ENCODE measurements around the gene EIF3D.

The EIF3D gene

DNA sequence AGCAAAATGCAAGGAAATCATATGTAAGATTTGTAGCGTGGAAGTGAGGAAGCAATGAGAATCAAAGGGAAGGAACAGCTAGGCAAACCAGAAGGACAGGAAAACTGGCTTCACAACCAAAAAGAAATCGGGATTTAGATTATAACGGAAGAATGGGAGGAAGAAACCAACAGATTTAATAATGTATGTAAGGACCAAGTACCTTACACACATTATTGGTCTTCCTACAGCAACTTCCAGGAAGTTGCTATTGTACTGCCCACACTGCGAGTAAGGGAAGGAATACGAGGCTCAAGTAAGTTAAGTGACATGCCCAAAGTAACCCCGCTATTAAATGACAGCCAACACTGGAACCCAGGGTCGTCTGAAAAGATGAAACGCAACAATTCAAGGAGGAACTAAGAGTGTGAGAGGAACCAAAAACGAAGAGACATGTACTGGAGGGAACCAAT, 48.0 kb downstream of the EIF3D start:
- in situ Hi-C loops (cut with HindIII; ENCODE audit: low sequenced_read_pairs): no loop called here
- TF ChIP-seq, protein P1, sequence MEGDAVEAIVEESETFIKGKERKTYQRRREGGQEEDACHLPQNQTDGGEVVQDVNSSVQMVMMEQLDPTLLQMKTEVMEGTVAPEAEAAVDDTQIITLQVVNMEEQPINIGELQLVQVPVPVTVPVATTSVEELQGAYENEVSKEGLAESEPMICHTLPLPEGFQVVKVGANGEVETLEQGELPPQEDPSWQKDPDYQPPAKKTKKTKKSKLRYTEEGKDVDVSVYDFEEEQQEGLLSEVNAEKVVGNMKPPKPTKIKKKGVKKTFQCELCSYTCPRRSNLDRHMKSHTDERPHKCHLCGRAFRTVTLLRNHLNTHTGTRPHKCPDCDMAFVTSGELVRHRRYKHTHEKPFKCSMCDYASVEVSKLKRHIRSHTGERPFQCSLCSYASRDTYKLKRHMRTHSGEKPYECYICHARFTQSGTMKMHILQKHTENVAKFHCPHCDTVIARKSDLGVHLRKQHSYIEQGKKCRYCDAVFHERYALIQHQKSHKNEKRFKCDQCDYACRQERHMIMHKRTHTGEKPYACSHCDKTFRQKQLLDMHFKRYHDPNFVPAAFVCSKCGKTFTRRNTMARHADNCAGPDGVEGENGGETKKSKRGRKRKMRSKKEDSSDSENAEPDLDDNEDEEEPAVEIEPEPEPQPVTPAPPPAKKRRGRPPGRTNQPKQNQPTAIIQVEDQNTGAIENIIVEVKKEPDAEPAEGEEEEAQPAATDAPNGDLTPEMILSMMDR (IDR thresholded peaks at IDR 0.05; ENCODE audit: low read depth, low read length, missing control alignments): no peak
- DNase-seq (ENCODE audit: low read depth): no peak
- peak overlapping the region; percentile 64 for H3K4me3 ChIP-seq (ENCODE audit: low read depth, low read length)

DNA sequence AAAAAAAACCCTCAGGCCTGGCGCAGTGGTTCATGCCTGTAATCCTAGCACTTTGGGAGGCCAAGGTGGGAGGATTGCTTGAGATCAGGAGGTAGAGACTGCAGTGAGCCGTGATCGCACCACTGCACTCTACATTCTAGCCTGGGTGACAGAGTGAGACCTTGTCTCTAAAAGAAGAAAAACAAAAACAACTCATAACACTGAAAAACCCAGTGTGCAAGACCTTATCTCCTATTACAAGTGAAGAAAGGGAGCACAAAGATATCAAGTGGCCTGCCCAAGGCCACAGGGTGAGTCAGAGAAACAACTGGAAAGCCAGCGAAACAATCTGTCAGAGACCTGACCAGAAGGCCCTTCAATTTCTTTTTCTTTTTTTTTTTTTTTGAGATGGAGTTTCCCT, 50.0 kb downstream of the EIF3D start:
- TF ChIP-seq, protein P1 (IDR thresholded peaks at IDR 0.05; ENCODE audit: low read depth, low read length, missing control alignments): no peak
- no peak overlapping the region for H3K4me3 ChIP-seq (ENCODE audit: low read depth, low read length)
- no peak for DNase-seq (ENCODE audit: low read depth)
- in situ Hi-C loops (cut with HindIII; ENCODE audit: low sequenced_read_pairs): no loop called here

GRCh38 chr22:36475341-36475740, 53.6 kb downstream of the EIF3D start:
- DNase-seq (ENCODE audit: low read depth): no peak
- TF ChIP-seq, protein P1 (IDR thresholded peaks at IDR 0.05; ENCODE audit: low read depth, low read length, missing control alignments): no peak
- H3K4me3 ChIP-seq (ENCODE audit: low read depth, low read length): no peak overlapping the region
- in situ Hi-C loops (cut with HindIII; ENCODE audit: low sequenced_read_pairs): no loop called here

- TF ChIP-seq, protein P1 (IDR thresholded peaks at IDR 0.05; ENCODE audit: low read depth, low read length, missing control alignments): no peak
- in situ Hi-C loops (cut with HindIII; ENCODE audit: low sequenced_read_pairs): no loop called here
- no peak overlapping the region for H3K4me3 ChIP-seq (ENCODE audit: low read depth, low read length)
- no peak for DNase-seq (ENCODE audit: low read depth)
Measured at GRCh38 chr22:36472689-36473088, 56.3 kb downstream of the EIF3D start.

- TF ChIP-seq, protein P1 (IDR thresholded peaks at IDR 0.05; ENCODE audit: low read depth, low read length, missing control alignments): no peak
- in situ Hi-C loops (cut with HindIII; ENCODE audit: low sequenced_read_pairs): no loop called here
- no peak for DNase-seq (ENCODE audit: low read depth)
- H3K4me3 ChIP-seq (ENCODE audit: low read depth, low read length): no peak overlapping the region
Measured at GRCh38 chr22:36471341-36471821, 57.6 kb downstream of the EIF3D start.

DNA sequence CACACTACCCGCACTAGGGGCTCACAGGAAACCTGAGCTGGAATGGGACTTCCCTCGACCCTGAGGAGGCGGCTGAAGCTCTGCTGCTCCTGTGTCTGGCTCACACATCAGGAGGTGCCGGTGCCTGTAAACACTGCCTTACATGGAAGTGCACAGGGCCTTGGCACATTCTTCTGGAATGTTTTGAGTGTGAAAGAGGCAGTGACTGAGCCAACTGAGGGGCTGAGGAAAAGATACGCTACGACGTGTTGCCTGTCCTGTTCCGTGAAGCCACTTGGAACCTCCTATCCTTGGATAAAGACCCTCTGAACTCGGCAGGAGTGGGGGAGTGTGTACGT, 58.0 kb downstream of the EIF3D start:
- TF ChIP-seq, protein P1 (IDR thresholded peaks at IDR 0.05; ENCODE audit: low read depth, low read length, missing control alignments): no peak
- no peak overlapping the region for H3K4me3 ChIP-seq (ENCODE audit: low read depth, low read length)

More for the DNA sequence above, 58.0 kb downstream of the EIF3D start:
- in situ Hi-C loops (cut with HindIII; ENCODE audit: low sequenced_read_pairs): no loop called here
- no peak for DNase-seq (ENCODE audit: low read depth)
